H1 (cell line): ENCODE measurements around the gene ANXA7. TPM values are rescaled to one million over a fixed set of nuclear protein-coding genes. Genes with fewer than 3 reads are reported as not detected.

Source experiments
- CTCF ChIA-PET: fragments of 300-600 bp; sonication (Branson Sonifier 250); formaldehyde crosslinking; loops from one replicate; lab custom pipeline; 2021; ENCODE audit not compliant: partially characterized antibody; lab: Charles Lee
- POLR2A ChIA-PET: fragments of 300-600 bp; sonication (Branson Sonifier 250); formaldehyde crosslinking; loops from one replicate; lab custom pipeline; 2021; ENCODE audit warnings: inconsistent platforms; ENCODE audit not compliant: partially characterized antibody; lab: Charles Lee
- DNase-seq, 2 experiments: peaks; one replicate each; pipeline versions ENCODE4 v3.0.0 to v3.0.0-alpha.2; 2010 to 2022; ENCODE audit warnings: low spot score in 2 of 2, low read depth in 1 of 2, mixed read lengths in 1 of 2
- FAIRE-seq: peaks from 2 replicates; lab custom pipeline; 2011; peaks lifted over from hg19 to GRCh38; lab: Jason Lieb, UNC
- H2AFZ ChIP-seq: 2 replicates; pipeline ENCODE4 v1.8.1; 2012; ENCODE audit warnings: low read length, inconsistent platforms
- H2AK5ac ChIP-seq: 2 replicates; pipeline ENCODE4 v1.6.1; 2013; ENCODE audit warnings: low read depth, low read length
- H2BK120ac ChIP-seq: replicated peaks from 2 replicates; pipeline ENCODE3; 2013; ENCODE audit warnings: low read depth, low read length, inconsistent platforms
- H2BK12ac ChIP-seq: 2 replicates; pipeline ENCODE4 v1.6.1; 2013; ENCODE audit warnings: low read depth, low read length
- H2BK15ac ChIP-seq: 2 replicates; pipeline ENCODE4 v1.6.1; 2013; ENCODE audit warnings: low read length
- H2BK20ac ChIP-seq: 2 replicates; pipeline ENCODE4 v1.6.1; 2013; ENCODE audit warnings: low read length
- H2BK5ac ChIP-seq: 2 replicates; pipeline ENCODE4 v1.6.1; 2013; ENCODE audit warnings: low read depth, low read length
- H3K14ac ChIP-seq: 2 replicates; pipeline ENCODE4 v1.6.1; 2013; ENCODE audit warnings: inconsistent platforms; ENCODE audit not compliant: insufficient read length
- H3K18ac ChIP-seq: 2 replicates; pipeline ENCODE4 v1.6.1; 2013; ENCODE audit warnings: low read length; ENCODE audit errors: extremely low read depth
- H3K23ac ChIP-seq: 2 replicates; pipeline ENCODE4 v1.6.1; 2013; ENCODE audit warnings: inconsistent platforms; ENCODE audit not compliant: insufficient read length
- H3K23me2 ChIP-seq: 2 replicates; pipeline ENCODE4 v1.6.1; 2013; ENCODE audit warnings: low read depth, low read length
- H3K27ac ChIP-seq: 2 replicates; pipeline ENCODE4 v1.6.1; 2011; ENCODE audit warnings: low read depth, low read length, inconsistent platforms
- H3K27me3 ChIP-seq, 4 experiments: replicated peaks in 1 of 4; 1 replicate in 1 of 4; 2 replicates in 3 of 4; pipeline versions ENCODE4 v1.6.1 to v1.8.1; 2011 to 2013; ENCODE audit warnings: low read length in 3 of 4, mild to moderate bottlenecking in 3 of 4, inconsistent platforms in 2 of 4, mixed read lengths in 2 of 4, moderate library complexity in 1 of 4; ENCODE audit not compliant: control insufficient read depth in 3 of 4, insufficient read depth in 3 of 4; ENCODE audit errors: extremely low read depth in 1 of 4
- H3K36me3 ChIP-seq, 4 experiments: 2 replicates each; pipeline versions ENCODE4 v1.6.1 to v1.8.1; 2011 to 2013; ENCODE audit warnings: mild to moderate bottlenecking in 4 of 4, low read length in 3 of 4, moderate library complexity in 2 of 4, control low read depth in 1 of 4, inconsistent platforms in 1 of 4; ENCODE audit not compliant: insufficient read depth in 4 of 4, control insufficient read depth in 2 of 4
- H3K4ac ChIP-seq: replicated peaks from 2 replicates; pipeline ENCODE3; 2013; ENCODE audit warnings: low read length, low read depth, mixed read lengths, inconsistent platforms; ENCODE audit not compliant: insufficient read length
- H3K4me1 ChIP-seq, 4 experiments: replicated peaks in 1 of 4; 1 replicate in 1 of 4; 2 replicates in 3 of 4; pipeline versions ENCODE4 v1.6.1 to v1.8.1; 2011 to 2013; ENCODE audit warnings: low read length in 3 of 4, inconsistent platforms in 2 of 4, mixed read lengths in 1 of 4; ENCODE audit not compliant: insufficient read depth in 4 of 4, control insufficient read depth in 3 of 4
- H3K4me2 ChIP-seq, 2 experiments: 2 replicates each; pipeline versions ENCODE4 v1.6.1 to v1.8.1; 2011 to 2013; ENCODE audit warnings: low read depth in 2 of 2, low read length in 2 of 2, control low read depth in 1 of 2, inconsistent platforms in 1 of 2, mild to moderate bottlenecking in 1 of 2; ENCODE audit not compliant: insufficient read depth in 1 of 2
- H3K4me3 ChIP-seq, 4 experiments: fragments of 200-600, 300-600 bp in 1 of 4; sonication (generic), shearing (Covaris generic), sonication (Bioruptor Twin) in 1 of 4; 2 replicates each; pipeline versions ENCODE4 v1.5.1 to v1.8.1; 2011 to 2016; ENCODE audit warnings: low read length in 4 of 4, low read depth in 3 of 4, control low read depth in 2 of 4, inconsistent platforms in 2 of 4, mild to moderate bottlenecking in 2 of 4, mixed read lengths in 1 of 4, moderate library complexity in 1 of 4; ENCODE audit not compliant: insufficient read depth in 2 of 4; ENCODE audit errors: extremely low read depth in 1 of 4
- H3K56ac ChIP-seq: replicated peaks from 2 replicates; pipeline ENCODE3; 2013; ENCODE audit warnings: low read depth, mild to moderate bottlenecking, mixed read lengths, low read length, inconsistent platforms; ENCODE audit not compliant: insufficient read length
- H3K79me1 ChIP-seq: 2 replicates; pipeline ENCODE4 v1.6.1; 2013; ENCODE audit warnings: low read depth, low read length, control low read depth
- H3K79me2 ChIP-seq, 2 experiments: 2 replicates each; pipeline versions ENCODE4 v1.6.1 to v1.8.1; 2012 to 2013; ENCODE audit warnings: low read length in 2 of 2, mild to moderate bottlenecking in 2 of 2, inconsistent platforms in 1 of 2; ENCODE audit not compliant: insufficient read depth in 2 of 2, control insufficient read depth in 1 of 2
- H3K9ac ChIP-seq, 4 experiments: replicated peaks in 1 of 4; 1 replicate in 1 of 4; 2 replicates in 3 of 4; pipeline versions ENCODE4 v1.6.1 to v1.8.1; 2011 to 2013; ENCODE audit warnings: low read depth in 3 of 4, low read length in 3 of 4, control low read depth in 2 of 4, mild to moderate bottlenecking in 2 of 4, moderate library complexity in 2 of 4, inconsistent platforms in 1 of 4; ENCODE audit errors: extremely low read depth in 1 of 4
- H3K9me3 ChIP-seq, 2 experiments: 2 replicates each; pipeline versions ENCODE4 v1.6.1 to v1.8.1; 2012 to 2013; ENCODE audit warnings: mild to moderate bottlenecking in 2 of 2, moderate library complexity in 2 of 2, control low read depth in 1 of 2, inconsistent platforms in 1 of 2, low read depth in 1 of 2, low read length in 1 of 2, mixed read lengths in 1 of 2; ENCODE audit not compliant: insufficient read depth in 2 of 2
- H4K20me1 ChIP-seq, 2 experiments: replicated peaks in 1 of 2; 2 replicates each; pipeline versions ENCODE3 to v1.8.1; 2011 to 2013; ENCODE audit warnings: inconsistent platforms in 2 of 2, low read length in 2 of 2, mild to moderate bottlenecking in 1 of 2; ENCODE audit not compliant: insufficient read depth in 2 of 2, control insufficient read depth in 1 of 2
- H4K5ac ChIP-seq: 2 replicates; pipeline ENCODE4 v1.6.1; 2013; ENCODE audit warnings: low read length, low read depth, mixed read lengths, inconsistent platforms; ENCODE audit not compliant: insufficient read length
- H4K8ac ChIP-seq: 2 replicates; pipeline ENCODE4 v1.8.0; 2013; ENCODE audit warnings: mild to moderate bottlenecking, moderate library complexity, low read length, inconsistent platforms; ENCODE audit not compliant: insufficient read depth; ENCODE audit errors: extremely low read depth
- H4K91ac ChIP-seq: replicated peaks from 2 replicates; pipeline ENCODE3; 2013; ENCODE audit warnings: low read length, mixed read lengths, inconsistent platforms; ENCODE audit not compliant: insufficient read length
- CBX8 ChIP-seq: fragments of 300-800, 300-1000 bp; sonication (generic); IDR thresholded peaks from 2 replicates; pipeline ENCODE4 v1.7.1; 2016; ENCODE audit warnings: low read depth, low read length, borderline replicate concordance
- EZH2 ChIP-seq: fragments of 200-600 bp; sonication (generic); IDR thresholded peaks from 2 replicates; pipeline ENCODE4 v1.7.1; 2012; ENCODE audit warnings: low read depth, mild to moderate bottlenecking, moderate library complexity, low read length, inconsistent platforms; ENCODE audit not compliant: severe bottlenecking
- TBP ChIP-seq: IDR thresholded peaks from 2 replicates; pipeline ENCODE4 v1.6.1; 2011; ENCODE audit warnings: low read depth, low read length, improper control_type of control experiment
- WGBS, 2 experiments: shearing (Covaris generic) in 1 of 2; methylation state at CpG; one replicate each; pipeline versions ENCODE4 v1.1.6 to v1.1.7; 2013 to 2015; ENCODE audit warnings: low lambda C conversion rate in 2 of 2, mixed read lengths in 2 of 2, inconsistent platforms in 1 of 2, low coverage in 1 of 2, missing lambda C conversion rate in 1 of 2; ENCODE audit not compliant: insufficient replicate concordance in 2 of 2, insufficient coverage in 1 of 2, insufficient read length in 1 of 2; ENCODE audit errors: extremely low coverage in 1 of 2, missing lambda C conversion rate in 1 of 2; 5-methylcytosine and 5-hydroxymethylcytosine counted together
- polyA plus RNA-seq, 7 experiments: library from polyadenylated mRNA; depleted of rRNA in 3 of 7; stranded (reverse) in 5 of 7; unstranded in 2 of 7; fragments of >200 nt in 5 of 7; fragments of 200-250 nt in 2 of 7; gene quantifications; 1 replicate in 5 of 7; 2 replicates in 1 of 7; 4 replicates in 1 of 7; pipeline versions ENCODE4 v1.2.1 to v1.2.3, GENCODE V29; 2011 to 2013; ENCODE audit warnings: missing spikeins in 2 of 7, mixed read lengths in 2 of 7
- total RNA-seq: library from RNA; stranded (reverse); fragmentation: NEBNext Ultra II Directional; extraction: Animal tissue kit (Norgen Biotek cat#: 25700); gene quantifications from 2 replicates; pipeline ENCODE4 v1.2.1, GENCODE V29; 2021
- TF ChIP-seq, protein P1 (sequence below): IDR thresholded peaks from 2 replicates; pipeline ENCODE4 v1.6.1; 2012; ENCODE audit warnings: inconsistent platforms

The ANXA7 gene
- total and polyA plus RNA-seq, 2 of the 8 experiments (the other 6 are each of a cell fraction or from before 2014, with no cell fraction given): 37.1 to 63.6 TPM

GRCh38 chr10:73424478-73424877 is 10.6 kb upstream of the ANXA7 start:
- H2BK15ac ChIP-seq: no peak overlapping the region
- DNase-seq: no peak
- 90% methylated on average over 3 of the region's 3 CpGs; no CpG with 5 or more reads in 1 of the 2 experiments for WGBS, 2 experiments
- H3K9ac ChIP-seq: no peak overlapping the region
- H2AFZ ChIP-seq: no peak overlapping the region
- H2AK5ac ChIP-seq: no peak overlapping the region
- H4K91ac ChIP-seq: no peak overlapping the region
- no peak overlapping the region for H4K8ac ChIP-seq
- ChIA-PET POLR2A (interaction anchor here (4.7 kb wide), 1 partner anchor 10 kb away, joined by 17 read pairs; the partner anchor contains the start of gene ANXA7), CTCF (no interaction called here)
- H3K4me3 ChIP-seq: no peak overlapping the region
- FAIRE-seq: no peak
- H2BK5ac ChIP-seq: no peak overlapping the region
- no peaks in the 10 kb centered on the region for H3K79me2 ChIP-seq
- H2BK20ac ChIP-seq: no peak overlapping the region
- H2BK12ac ChIP-seq: no peak overlapping the region
- H3K4ac ChIP-seq: no peak overlapping the region
- no peaks in the 10 kb centered on the region for H3K9me3 ChIP-seq
- no peaks in the 10 kb centered on the region for H3K79me1 ChIP-seq
- no peak overlapping the region for H2BK120ac ChIP-seq
- peaks cover 0 to 18% (median 3%) of the 10 kb centered on the region in 4 experiments; a peak in 4 of 8 replicates for H3K36me3 ChIP-seq
- H3K4me1 ChIP-seq: no peaks in the 10 kb centered on the region
- no peak overlapping the region for H3K4me2 ChIP-seq
- H3K27ac ChIP-seq: no peak overlapping the region
- no peak overlapping the region for H3K23ac ChIP-seq
- H3K14ac ChIP-seq: no peak overlapping the region
- no peaks in the 10 kb centered on the region for H3K23me2 ChIP-seq
- H4K5ac ChIP-seq: no peak overlapping the region
- H4K20me1 ChIP-seq: no peaks in the 10 kb centered on the region
- H3K18ac ChIP-seq: no peak overlapping the region
- no peaks in the 10 kb centered on the region for H3K27me3 ChIP-seq
- H3K56ac ChIP-seq: no peak overlapping the region
- TF ChIP-seq, protein P1, sequence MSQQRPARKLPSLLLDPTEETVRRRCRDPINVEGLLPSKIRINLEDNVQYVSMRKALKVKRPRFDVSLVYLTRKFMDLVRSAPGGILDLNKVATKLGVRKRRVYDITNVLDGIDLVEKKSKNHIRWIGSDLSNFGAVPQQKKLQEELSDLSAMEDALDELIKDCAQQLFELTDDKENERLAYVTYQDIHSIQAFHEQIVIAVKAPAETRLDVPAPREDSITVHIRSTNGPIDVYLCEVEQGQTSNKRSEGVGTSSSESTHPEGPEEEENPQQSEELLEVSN: no peak
- TF ChIP-seq CBX8 (no peak), TBP (no peak), EZH2 (no peak)
